GM21515 (cell line): ENCODE data around the gene EFEMP1.

Source experiments
- ATAC-seq: cut with Tn5 transposase; IDR thresholded peaks from one replicate; pipeline ENCODE4 v1.9.1; 2021; ENCODE audit not compliant: unreplicated experiment

The EFEMP1 gene, protein sequence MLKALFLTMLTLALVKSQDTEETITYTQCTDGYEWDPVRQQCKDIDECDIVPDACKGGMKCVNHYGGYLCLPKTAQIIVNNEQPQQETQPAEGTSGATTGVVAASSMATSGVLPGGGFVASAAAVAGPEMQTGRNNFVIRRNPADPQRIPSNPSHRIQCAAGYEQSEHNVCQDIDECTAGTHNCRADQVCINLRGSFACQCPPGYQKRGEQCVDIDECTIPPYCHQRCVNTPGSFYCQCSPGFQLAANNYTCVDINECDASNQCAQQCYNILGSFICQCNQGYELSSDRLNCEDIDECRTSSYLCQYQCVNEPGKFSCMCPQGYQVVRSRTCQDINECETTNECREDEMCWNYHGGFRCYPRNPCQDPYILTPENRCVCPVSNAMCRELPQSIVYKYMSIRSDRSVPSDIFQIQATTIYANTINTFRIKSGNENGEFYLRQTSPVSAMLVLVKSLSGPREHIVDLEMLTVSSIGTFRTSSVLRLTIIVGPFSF

DNA sequence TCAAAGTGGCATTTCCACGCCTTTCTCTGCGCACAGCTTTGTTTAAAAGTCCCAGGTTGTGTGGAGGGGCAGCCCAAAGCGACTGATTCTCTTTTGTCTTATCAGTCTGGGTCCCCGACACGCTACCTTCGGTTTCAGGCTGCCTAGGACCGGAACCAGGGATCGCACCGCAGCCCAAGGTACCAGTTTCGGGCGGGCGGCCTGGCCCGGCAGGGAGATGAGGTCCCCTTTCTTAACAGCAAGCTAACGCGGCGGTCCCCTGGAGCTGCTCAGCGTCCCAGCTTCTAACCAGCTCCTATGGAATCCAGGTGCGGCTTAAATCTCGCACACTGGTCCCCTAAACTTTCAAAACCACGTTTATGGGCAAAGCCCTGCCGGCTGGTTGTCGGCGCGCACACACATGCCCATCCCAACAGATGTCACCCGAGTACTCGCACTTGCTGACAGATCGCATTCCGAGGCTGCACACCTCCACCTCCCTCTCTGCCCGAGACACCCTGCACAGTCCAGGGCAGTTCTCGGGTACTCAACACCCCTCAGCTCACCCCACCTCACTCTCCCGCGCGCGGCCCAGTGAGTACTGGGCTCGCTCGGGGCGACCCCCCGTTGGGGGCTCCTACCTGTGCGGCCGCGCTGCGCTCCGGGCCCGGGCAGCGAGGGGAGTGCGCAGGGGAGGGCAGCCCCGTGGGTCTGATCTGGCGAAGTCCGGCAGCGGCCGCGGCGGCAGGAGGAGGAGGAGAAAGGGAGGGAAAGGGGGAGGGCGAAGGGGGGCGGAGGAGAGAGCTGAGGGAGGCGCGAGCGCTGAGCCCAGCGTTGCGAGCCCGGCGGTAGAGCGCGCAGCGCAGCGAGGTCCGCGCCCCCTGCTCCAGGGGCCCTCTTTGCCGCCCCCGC, at the start of gene EFEMP1:
EFEMP1 (minus strand) TSS at position 692 of the 891 bp plus-strand sequence. CDS start 1,342 bp downstream, outside the sequence.
- ATAC-seq = no peak

- ATAC-seq = no peak
Observed at GRCh38 chr2:55970500-55970899, 46.9 kb upstream of the EFEMP1 start.

DNA sequence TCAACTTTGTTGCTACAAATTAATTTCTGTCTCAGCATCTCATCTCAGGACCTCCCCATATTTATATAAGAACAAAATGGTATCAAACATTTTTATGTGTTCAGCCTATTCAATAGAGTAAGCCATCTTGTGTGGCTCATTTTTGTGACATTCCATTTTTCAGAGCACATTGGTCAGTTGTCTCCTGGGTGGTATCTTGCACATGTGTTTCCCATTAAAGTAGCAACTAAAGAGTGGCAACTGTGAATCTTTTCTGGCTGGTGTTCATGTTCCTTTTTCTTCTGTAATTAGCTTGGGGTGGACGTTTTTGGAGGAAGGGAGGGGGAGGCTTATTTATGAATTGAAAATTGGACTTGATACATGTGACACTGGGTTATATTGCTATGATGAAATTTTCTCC, 45.4 kb upstream of the EFEMP1 start:
- no peak for ATAC-seq

GRCh38 chr2:55966401-55967118, 43.0 kb upstream of the EFEMP1 start:
- no peak for ATAC-seq

DNA sequence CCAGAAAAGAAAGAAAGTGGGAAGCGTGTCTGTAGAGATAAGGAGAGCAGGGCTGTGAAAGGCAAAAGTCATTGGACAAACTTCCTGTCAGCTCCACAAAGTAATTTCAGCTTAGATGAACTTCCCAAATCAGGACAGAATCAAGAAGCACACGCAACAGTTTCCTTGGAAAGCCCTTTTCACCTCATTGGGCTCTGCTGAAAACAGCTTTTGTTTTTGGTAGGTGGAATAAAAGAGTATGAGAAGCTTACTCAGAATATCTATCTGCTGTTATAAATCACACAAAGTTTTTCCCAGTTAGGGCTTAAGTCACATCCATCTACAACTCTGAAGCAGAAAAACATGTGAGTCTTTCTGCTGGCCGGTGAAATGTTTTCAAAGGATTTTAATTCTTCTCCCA, 42.4 kb upstream of the EFEMP1 start:
- ATAC-seq = no peak

DNA sequence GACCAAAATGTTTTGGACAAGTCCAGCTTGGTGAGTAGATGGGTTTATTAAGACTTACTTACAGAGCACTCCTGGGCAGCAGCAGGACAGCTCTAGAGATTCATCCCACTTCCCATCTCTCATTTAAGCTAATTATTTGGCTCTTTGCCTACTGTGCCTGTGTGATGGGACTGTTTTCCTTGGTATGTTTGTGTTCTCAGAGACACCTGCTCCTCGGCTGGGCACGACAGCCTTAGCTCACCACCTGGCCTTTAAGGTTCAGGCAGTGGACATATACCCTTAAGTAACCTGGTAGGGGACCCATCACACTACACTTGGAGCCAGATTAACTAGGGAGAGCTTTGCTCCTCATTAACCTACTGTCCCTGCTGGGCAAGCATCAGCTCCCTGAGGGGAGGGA, 41.7 kb upstream of the EFEMP1 start:
- ATAC-seq = no peak

GRCh38 chr2:55962915-55963314, 39.3 kb upstream of the EFEMP1 start:
- ATAC-seq = no peak

DNA sequence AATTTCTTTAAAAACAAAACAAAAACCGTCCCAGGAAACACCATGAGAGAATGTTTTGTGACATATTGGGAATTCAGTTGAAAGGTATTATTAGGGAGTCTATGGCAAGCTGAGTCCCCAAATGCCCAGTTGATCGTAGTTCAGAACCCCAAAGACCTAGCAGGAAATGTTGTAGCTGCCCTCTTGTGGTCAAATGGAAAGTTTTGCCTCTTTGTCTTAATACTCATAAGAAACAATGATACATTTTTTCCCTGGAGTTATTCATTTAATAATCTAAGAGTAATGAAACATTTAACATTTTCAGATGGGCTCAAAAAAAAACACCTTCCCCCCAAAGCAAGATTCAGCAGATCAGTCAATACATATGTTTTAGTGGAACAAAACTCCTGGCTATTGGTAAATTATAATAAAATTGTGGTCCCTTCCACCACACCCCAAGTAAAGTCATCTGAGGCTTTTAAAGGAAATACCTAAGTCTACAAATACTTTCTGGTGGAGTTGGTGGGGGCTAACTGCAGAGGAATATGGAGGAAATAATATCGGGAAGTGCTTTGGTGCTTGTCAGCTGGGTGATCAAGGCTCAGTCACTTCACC, 37.8 kb upstream of the EFEMP1 start:
- ATAC-seq = no peak

DNA sequence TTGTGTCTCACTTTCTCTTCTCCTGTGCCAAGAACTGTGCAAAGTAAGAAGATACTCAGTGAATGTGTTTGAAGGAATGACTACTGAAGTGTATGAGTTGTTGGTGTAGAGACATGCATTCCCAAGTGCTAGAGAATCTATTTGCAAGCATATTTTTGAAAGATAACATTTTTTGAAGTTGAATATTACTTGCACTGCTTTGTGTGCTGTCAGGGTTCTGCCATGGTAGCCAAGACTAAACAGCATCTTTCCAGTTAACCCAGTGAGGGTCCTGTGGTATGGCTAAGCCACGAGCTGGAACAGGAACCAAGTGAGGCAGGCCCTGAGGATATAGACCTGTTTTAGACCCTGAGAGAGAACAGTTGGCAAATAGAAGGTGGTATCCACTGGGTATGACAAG, 35.2 kb upstream of the EFEMP1 start:
- no peak for ATAC-seq

DNA sequence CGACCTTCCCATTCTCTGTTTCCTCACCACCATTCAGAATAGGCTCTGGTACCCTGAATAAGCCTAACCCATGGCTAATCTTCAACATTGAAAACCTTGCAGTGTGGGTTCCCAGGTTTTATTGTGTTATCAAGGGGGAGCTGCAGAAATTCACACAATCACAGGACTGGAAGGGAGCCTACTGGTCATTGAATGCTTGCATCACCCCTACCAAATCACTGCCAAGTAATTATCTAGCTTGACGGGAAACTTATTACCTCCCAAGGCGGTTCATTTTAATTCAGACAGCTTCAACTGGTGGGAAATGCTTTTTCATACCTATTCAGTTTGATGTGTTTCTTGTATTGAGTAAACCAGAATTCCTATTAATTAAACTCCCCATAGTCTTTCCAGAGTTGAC, 33.6 kb upstream of the EFEMP1 start:
- ATAC-seq = no peak

- no peak for ATAC-seq
Observed at GRCh38 chr2:55954306-55955035, 30.9 kb upstream of the EFEMP1 start.

GRCh38 chr2:55952415-55952814, 28.8 kb upstream of the EFEMP1 start:
- no peak for ATAC-seq

GRCh38 chr2:55951533-55951932, 28.0 kb upstream of the EFEMP1 start:
- no peak for ATAC-seq

- ATAC-seq = no peak
Observed at GRCh38 chr2:55949613-55950012, 26.0 kb upstream of the EFEMP1 start.

DNA sequence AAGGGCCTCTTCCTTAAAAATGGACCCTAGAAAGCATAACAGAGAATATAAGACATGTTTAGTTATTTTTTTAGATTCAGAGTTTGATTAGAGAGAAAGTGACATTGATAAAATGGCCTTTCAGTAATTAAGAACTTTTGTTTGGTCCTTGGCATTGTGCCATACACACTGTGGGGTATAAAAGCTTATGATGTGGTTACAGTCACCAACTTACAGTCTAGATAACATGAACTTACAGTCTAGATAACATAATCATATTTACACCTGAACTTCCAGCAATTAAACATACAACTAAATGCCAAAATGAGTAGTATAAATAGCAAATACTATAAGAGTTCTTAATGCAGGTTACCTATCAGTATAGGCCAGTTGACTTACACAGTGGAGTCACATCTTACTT, 25.6 kb upstream of the EFEMP1 start:
- ATAC-seq = no peak

DNA sequence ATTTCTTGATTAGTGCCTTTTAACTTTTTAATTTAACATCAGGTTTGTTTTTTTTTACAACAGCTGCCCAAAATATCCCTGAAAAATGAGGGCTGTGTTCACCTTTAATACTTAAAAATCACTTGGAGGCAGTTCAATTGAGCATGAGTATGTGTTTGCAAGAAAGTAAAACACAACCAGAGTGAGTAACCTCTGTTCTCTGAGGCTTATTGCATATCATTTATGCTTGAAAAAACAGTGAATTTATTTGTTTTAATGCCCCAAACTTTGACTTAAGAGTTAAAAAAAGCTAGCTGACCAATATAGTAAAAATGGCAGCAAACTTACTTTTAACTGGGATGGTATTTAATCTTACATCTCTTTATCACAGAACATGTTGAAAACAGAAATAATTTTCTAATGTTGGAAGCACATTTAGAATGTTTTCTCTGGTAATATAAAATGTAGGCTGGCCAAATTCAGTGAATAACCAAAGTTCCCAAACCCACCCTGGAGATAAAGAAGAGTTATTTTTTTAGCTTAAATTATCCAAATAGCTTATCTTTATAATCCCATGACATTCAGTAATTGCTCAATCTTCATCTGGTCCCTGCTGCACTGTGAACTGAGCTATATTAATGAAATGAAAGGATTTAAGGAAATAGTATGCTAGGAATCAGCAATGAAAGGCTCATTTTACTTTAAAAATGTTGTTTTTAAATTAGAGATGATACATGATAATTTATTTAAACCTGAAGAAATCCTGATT, 24.8 kb upstream of the EFEMP1 start:
- ATAC-seq = no peak

GRCh38 chr2:55947752-55948151, 24.2 kb upstream of the EFEMP1 start:
- no peak for ATAC-seq

GRCh38 chr2:55946793-55947192, 23.2 kb upstream of the EFEMP1 start:
- ATAC-seq = no peak

- no peak for ATAC-seq
Observed at GRCh38 chr2:55943466-55943865, 19.9 kb upstream of the EFEMP1 start.
